Neural cell (in vitro differentiated cells): ENCODE results near the gene FCGR3A. TPM values are rescaled to one million over a fixed set of nuclear protein-coding genes. Genes with fewer than 3 reads are reported as not detected.

Source experiments
- H2AFZ ChIP-seq: fragments of 200-600, 300-800 bp; sonication (generic), shearing (Covaris generic); 2 replicates; pipeline ENCODE4 v1.6.0; 2014; ENCODE audit warnings: low read depth, mild to moderate bottlenecking, antibody characterized with exemption, low read length, moderate library complexity
- H3F3A ChIP-seq: fragments of 200-600 bp; shearing (Covaris generic); 2 replicates; pipeline ENCODE4 v1.6.1; 2016; ENCODE audit warnings: mild to moderate bottlenecking, moderate library complexity, mixed read lengths, antibody characterized with exemption, low read length; ENCODE audit not compliant: insufficient read depth, poor library complexity, severe bottlenecking
- H3K27ac ChIP-seq: fragments of 200-600, 300-800 bp; sonication (generic), shearing (Covaris generic); 2 replicates; pipeline ENCODE4 v1.5.1; 2014; ENCODE audit warnings: mild to moderate bottlenecking, low read length, moderate library complexity
- H3K27me3 ChIP-seq: fragments of 300-800, 200-600 bp; sonication (generic), shearing (Covaris generic); 2 replicates; pipeline ENCODE4 v1.6.0; 2014; ENCODE audit warnings: mild to moderate bottlenecking, low read depth, low read length, moderate library complexity; ENCODE audit not compliant: insufficient read depth
- H3K36me3 ChIP-seq: fragments of 300-800, 200-600 bp; sonication (generic), shearing (Covaris generic); 2 replicates; pipeline ENCODE4 v1.5.1; 2014; ENCODE audit warnings: mild to moderate bottlenecking, antibody characterized with exemption, low read length, moderate library complexity; ENCODE audit not compliant: insufficient read depth
- H3K4me2 ChIP-seq: fragments of 300-800, 200-600 bp; sonication (generic), shearing (Covaris generic); 2 replicates; pipeline ENCODE4 v1.6.0; 2014; ENCODE audit warnings: mild to moderate bottlenecking, low read length
- H3K4me3 ChIP-seq: fragments of 300-800, 200-600 bp; sonication (generic), shearing (Covaris generic); 2 replicates; pipeline ENCODE4 v1.5.1; 2014; ENCODE audit warnings: mild to moderate bottlenecking, low read length, moderate library complexity
- H3K79me2 ChIP-seq: fragments of 200-600 bp; shearing (Covaris generic); replicated peaks from 2 replicates; pipeline ENCODE4 v1.6.0; 2014; ENCODE audit warnings: mild to moderate bottlenecking, low read length, moderate library complexity; ENCODE audit not compliant: insufficient read depth
- H3K9ac ChIP-seq: fragments of 300-800, 200-600 bp; sonication (generic), shearing (Covaris generic); 2 replicates; pipeline ENCODE4 v1.6.1; 2016; ENCODE audit warnings: mild to moderate bottlenecking, low read length, mixed read lengths
- H3K9me2 ChIP-seq: fragments of 200-600 bp; shearing (Covaris generic); 2 replicates; pipeline ENCODE4 v1.6.1; 2016; ENCODE audit warnings: mild to moderate bottlenecking, low read length, mixed read lengths; ENCODE audit not compliant: insufficient read depth
- H3K9me3 ChIP-seq: fragments of 200-600, 300-800 bp; sonication (generic), shearing (Covaris generic); 2 replicates; pipeline ENCODE4 v1.6.1; 2016; ENCODE audit warnings: mild to moderate bottlenecking, mixed run types, low read length, moderate library complexity, mixed read lengths
- H4K20me1 ChIP-seq: fragments of 200-600 bp; shearing (Covaris generic); 2 replicates; pipeline ENCODE4 v1.6.1; 2016; ENCODE audit warnings: mild to moderate bottlenecking, mixed run types; ENCODE audit not compliant: insufficient read depth
- CTCF ChIP-seq: fragments of 450-650 bp; IDR thresholded peaks from 2 replicates; pipeline ENCODE4 v1.5.1; 2014; ENCODE audit warnings: antibody characterized with exemption, mild to moderate bottlenecking, moderate library complexity; ENCODE audit not compliant: poor library complexity, severe bottlenecking
- EP300 ChIP-seq: fragments of 450-650 bp; conservative IDR thresholded peaks from 2 replicates; pipeline ENCODE4 v1.6.1; 2014; ENCODE audit warnings: antibody characterized with exemption, mild to moderate bottlenecking, moderate library complexity; ENCODE audit not compliant: poor library complexity, severe bottlenecking
- EZH2 ChIP-seq: fragments of 200-600, 300-800 bp; shearing (Covaris generic), sonication (generic); IDR thresholded peaks from 2 replicates; pipeline ENCODE4 v1.6.1; 2014; ENCODE audit warnings: antibody characterized with exemption, low read length, borderline replicate concordance, mild to moderate bottlenecking; ENCODE audit not compliant: insufficient read depth, poor library complexity, severe bottlenecking
- MXI1 ChIP-seq: fragments of 450-650 bp; conservative IDR thresholded peaks from 2 replicates; pipeline ENCODE4 v1.6.1; 2014; ENCODE audit warnings: antibody characterized with exemption, mild to moderate bottlenecking; ENCODE audit not compliant: poor library complexity, severe bottlenecking
- POLR2AphosphoS5 ChIP-seq: IDR thresholded peaks from 2 replicates; pipeline ENCODE4 v1.6.1; 2012
- RAD21 ChIP-seq: fragments of 450-650 bp; conservative IDR thresholded peaks from 2 replicates; pipeline ENCODE4 v1.6.1; 2014; ENCODE audit warnings: antibody characterized with exemption, mild to moderate bottlenecking, moderate library complexity
- REST ChIP-seq: IDR thresholded peaks from 2 replicates; pipeline ENCODE4 v1.6.1; 2012; ENCODE audit warnings: borderline replicate concordance
- SMC3 ChIP-seq: fragments of 450-650 bp; conservative IDR thresholded peaks from 2 replicates; pipeline ENCODE4 v1.6.1; 2014; ENCODE audit warnings: antibody characterized with exemption, mild to moderate bottlenecking, moderate library complexity; ENCODE audit not compliant: poor library complexity
- TAF1 ChIP-seq: IDR thresholded peaks from 2 replicates; pipeline ENCODE4 v1.6.1; 2012; ENCODE audit warnings: low read depth
- polyA plus RNA-seq: library from polyadenylated mRNA; depleted of rRNA; stranded (reverse); fragments of >200 nt; gene quantifications from 2 replicates; pipeline ENCODE4 v1.2.3, GENCODE V29; 2014

FCGR3A gene
- polyA plus RNA-seq, 1 donor from 2014 or later, result not detected

GRCh38 chr1:161498646-161499045, 51.0 kb downstream of the FCGR3A start:
- no peak for TF ChIP-seq MXI1
- TF ChIP-seq EP300, result no peak
- no peak for TF ChIP-seq EZH2
- no peak for TF ChIP-seq POLR2AphosphoS5
- TF ChIP-seq REST, result no peak
- Histone ChIP-seq H3K9ac (no peak overlapping the region), H3K9me2 (no peaks in the 10 kb centered on the region), H3F3A (no peaks in the 10 kb centered on the region), H3K36me3 (no peaks in the 10 kb centered on the region), H3K4me2 (no peak overlapping the region), H3K9me3 (no peaks in the 10 kb centered on the region), H3K79me2 (no peaks in the 10 kb centered on the region), H4K20me1 (no peaks in the 10 kb centered on the region), H3K4me3 (no peak overlapping the region), H2AFZ (no peak overlapping the region), H3K27ac (no peak overlapping the region), H3K27me3 (peaks cover 12% of the 10 kb centered on the region)

GRCh38 chr1:161497961-161498360, 51.7 kb downstream of the FCGR3A start:
- Histone ChIP-seq H3F3A (no peaks in the 10 kb centered on the region), H3K9me3 (no peaks in the 10 kb centered on the region), H2AFZ (no peak overlapping the region), H3K79me2 (no peaks in the 10 kb centered on the region), H3K36me3 (no peaks in the 10 kb centered on the region), H3K9ac (no peak overlapping the region), H4K20me1 (no peaks in the 10 kb centered on the region), H3K27me3 (peaks cover 12% of the 10 kb centered on the region), H3K4me2 (no peak overlapping the region), H3K9me2 (no peaks in the 10 kb centered on the region), H3K4me3 (no peak overlapping the region), H3K27ac (no peak overlapping the region)
- TF ChIP-seq EZH2 (no peak), SMC3 (no peak), MXI1 (no peak), CTCF (no peak), TAF1 (no peak), POLR2AphosphoS5 (no peak), REST (no peak), RAD21 (no peak), EP300 (no peak)
